PC-9 (cell line): ENCODE data around the gene EML1. TPM values are rescaled to one million over a fixed set of nuclear protein-coding genes. Genes with fewer than 3 reads are reported as not detected.

Experiments
- BruUV-seq: library from RNA; stranded (reverse); fragments of 400-500 nt; replicated peaks from 2 replicates; lab custom pipeline; 2021; lab: Mats Ljungman, UMichigan
- CTCF ChIA-PET: fragments of 300-600 bp; sonication (Branson Sonifier 250); formaldehyde crosslinking; loops from one replicate; lab custom pipeline; 2022; ENCODE audit warnings: antibody characterized with exemption; lab: Charles Lee
- POLR2A ChIA-PET: fragments of 300-600 bp; sonication (Branson Sonifier 250); formaldehyde crosslinking; loops from one replicate; lab custom pipeline; 2022; ENCODE audit warnings: antibody characterized with exemption; ENCODE audit not compliant: unreplicated experiment; lab: Charles Lee
- DNase-seq, 2 experiments: peaks; one replicate each; pipeline versions ENCODE4 v3.0.0 to v3.0.0-alpha.2; 2015 to 2022; ENCODE audit warnings: mixed read lengths in 1 of 2
- H2AFZ ChIP-seq: fragments of 200-600 bp; sonication (generic); 2 replicates; pipeline ENCODE4 v1.8.1; 2017; ENCODE audit warnings: antibody characterized with exemption
- H3F3A ChIP-seq: fragments of 200-600 bp; sonication (generic); 2 replicates; pipeline ENCODE4 v1.8.1; 2017; ENCODE audit warnings: antibody characterized with exemption, mild to moderate bottlenecking, low read depth; ENCODE audit not compliant: insufficient read depth
- H3K27ac ChIP-seq: fragments of 200-600 bp; sonication (generic); 2 replicates; pipeline ENCODE4 v1.6.1; 2016; ENCODE audit warnings: mixed run types
- H3K27me3 ChIP-seq: fragments of 200-600 bp; sonication (generic); 2 replicates; pipeline ENCODE4 v1.6.1; 2016; ENCODE audit warnings: low read depth, mixed run types; ENCODE audit not compliant: insufficient read depth
- H3K36me3 ChIP-seq: fragments of 200-600 bp; sonication (generic); 2 replicates; pipeline ENCODE4 v1.6.1; 2016; ENCODE audit warnings: low read depth, mixed run types
- H3K4me1 ChIP-seq: fragments of 200-600 bp; sonication (generic); replicated peaks from 2 replicates; pipeline ENCODE4 v1.6.1; 2016; ENCODE audit warnings: mixed run types; ENCODE audit not compliant: insufficient read depth
- H3K4me2 ChIP-seq: fragments of 200-600 bp; sonication (generic); 2 replicates; pipeline ENCODE4 v1.6.1; 2017; ENCODE audit warnings: mixed run types
- H3K4me3 ChIP-seq: fragments of 200-600 bp; sonication (generic); 2 replicates; pipeline ENCODE4 v1.6.1; 2016; ENCODE audit warnings: mixed run types
- H3K79me2 ChIP-seq: fragments of 200-600 bp; sonication (generic); 2 replicates; pipeline ENCODE4 v1.6.1; 2017; ENCODE audit warnings: low read depth, mixed run types
- H3K9me2 ChIP-seq: fragments of 200-600 bp; sonication (generic); 2 replicates; pipeline ENCODE4 v1.8.1; 2017; ENCODE audit warnings: mild to moderate bottlenecking; ENCODE audit not compliant: insufficient read depth
- H3K9me3 ChIP-seq: fragments of 200-600 bp; sonication (generic); 2 replicates; pipeline ENCODE4 v1.8.1; 2016; ENCODE audit warnings: low read depth; ENCODE audit not compliant: insufficient read depth
- H4K20me1 ChIP-seq: fragments of 200-600 bp; sonication (generic); 2 replicates; pipeline ENCODE4 v1.8.1; 2017; ENCODE audit not compliant: insufficient read depth
- CTCF ChIP-seq: fragments of 200-600 bp; sonication (generic); conservative IDR thresholded peaks from 2 replicates; pipeline ENCODE4 v1.6.1; 2017; ENCODE audit warnings: mixed run types, antibody characterized with exemption, mild to moderate bottlenecking, moderate library complexity
- EZH2 ChIP-seq: fragments of 200-600 bp; sonication (generic); IDR thresholded peaks from 2 replicates; pipeline ENCODE4 v1.8.0; 2017; ENCODE audit warnings: antibody characterized with exemption, low read depth
- intact Hi-C: fragments of 100-400 bp; cut with micrococcal nuclease; formaldehyde crosslinking; loops from one replicate; pipeline ENCODE4 v1.10.0; 2022; ENCODE audit not compliant: unreplicated experiment
- total RNA-seq: library from RNA; stranded (reverse); gene quantifications from 2 replicates; pipeline ENCODE4 v1.2.3, GENCODE V29; 2021

The EML1 gene
- total RNA-seq, 1 experiment from 2014 or later: 1.8 TPM

GRCh38 chr14:99758121-99758821 lies 34.9 kb upstream of the EML1 start:
- no TSS peak for BruUV-seq
- peak in 1 of 2 experiments; percentile 76 for DNase-seq
- H3K4me1 ChIP-seq: peaks cover 52% of the 10 kb centered on the region
- H3K9me2 ChIP-seq: no peaks in the 10 kb centered on the region
- H3F3A ChIP-seq: peaks cover 18% of the 10 kb centered on the region; the same call in 1 of the 2 replicates
- H4K20me1 ChIP-seq: no peaks in the 10 kb centered on the region
- ChIA-PET CTCF (no interaction called here), POLR2A (no interaction called here)
- peak overlapping the region; percentile 21 for H3K4me2 ChIP-seq
- H2AFZ ChIP-seq: no peak overlapping the region
- no peaks in the 10 kb centered on the region for H3K9me3 ChIP-seq
- no peaks in the 10 kb centered on the region for H3K27me3 ChIP-seq
- H3K4me3 ChIP-seq: no peak overlapping the region
- no peak for TF ChIP-seq EZH2
- no peak for TF ChIP-seq CTCF
- H3K36me3 ChIP-seq: no peaks in the 10 kb centered on the region
- intact Hi-C loops: no loop called here
- peak overlapping the region; percentile 76 for H3K27ac ChIP-seq
- no peaks in the 10 kb centered on the region for H3K79me2 ChIP-seq

- H3K9me3 ChIP-seq: no peaks in the 10 kb centered on the region
- no peaks in the 10 kb centered on the region for H3K79me2 ChIP-seq
- no peak overlapping the region for H3K4me3 ChIP-seq
- H2AFZ ChIP-seq: no peak overlapping the region
- POLR2A ChIA-PET: no interaction called here
- TF ChIP-seq EZH2: no peak
- TF ChIP-seq CTCF: no peak
- H3K36me3 ChIP-seq: no peaks in the 10 kb centered on the region
- no peak for DNase-seq
- no TSS peak for BruUV-seq
- no peak overlapping the region for H3K27ac ChIP-seq
- peaks cover 45% of the 10 kb centered on the region for H3K4me1 ChIP-seq
- CTCF ChIA-PET: no interaction called here
- no peak overlapping the region for H3K4me2 ChIP-seq
- H4K20me1 ChIP-seq: no peaks in the 10 kb centered on the region
- H3K27me3 ChIP-seq: no peaks in the 10 kb centered on the region
- H3K9me2 ChIP-seq: no peaks in the 10 kb centered on the region
- intact Hi-C loops: no loop called here
- peaks cover 18% of the 10 kb centered on the region; the same call in 1 of the 2 replicates for H3F3A ChIP-seq
Observed at GRCh38 chr14:99758872-99759545, 34.2 kb upstream of the EML1 start.

GRCh38 chr14:99759546-99759925 lies 33.7 kb upstream of the EML1 start:
- Histone ChIP-seq H3K27ac (no peak overlapping the region), H3K79me2 (no peaks in the 10 kb centered on the region), H3F3A (peaks cover 18% of the 10 kb centered on the region; the same call in 1 of the 2 replicates), H3K27me3 (no peaks in the 10 kb centered on the region), H3K4me1 (peaks cover 39% of the 10 kb centered on the region), H3K9me3 (no peaks in the 10 kb centered on the region), H3K36me3 (no peaks in the 10 kb centered on the region), H4K20me1 (no peaks in the 10 kb centered on the region), H2AFZ (no peak overlapping the region), H3K4me3 (no peak overlapping the region), H3K9me2 (no peaks in the 10 kb centered on the region), H3K4me2 (no peak overlapping the region)
- BruUV-seq: no TSS peak
- no peak for DNase-seq
- ChIA-PET POLR2A (no interaction called here), CTCF (no interaction called here)
- TF ChIP-seq CTCF (no peak), EZH2 (no peak)
- intact Hi-C loops: no loop called here
